ENCODE data around the gene MTR. TPM values are rescaled to one million over a fixed set of nuclear protein-coding genes. Genes with fewer than 3 reads are reported as not detected.

Gene MTR
- total RNA-seq, result 10 to 100 TPM; 26.1 to 41.6 (median 32.8) TPM

- no peak for TF ChIP-seq CTCF (IDR thresholded peaks at IDR 0.05; ENCODE audit: low read depth)
Observed at GRCh38 chr1:236795035-236795756, at the start of gene MTR. Gene MTR (plus strand): TSS chr1:236795292. CDS start chr1:236795704, 412 bp downstream.

- no peak for TF ChIP-seq CTCF (IDR thresholded peaks at IDR 0.05; ENCODE audit: low read depth)
Observed at GRCh38 chr1:236746785-236747184, 48.3 kb upstream of the MTR start.

GRCh38 chr1:236747311-236747985, 47.6 kb upstream of the MTR start:
- TF ChIP-seq CTCF (IDR thresholded peaks at IDR 0.05; ENCODE audit: low read depth), result no peak

DNA sequence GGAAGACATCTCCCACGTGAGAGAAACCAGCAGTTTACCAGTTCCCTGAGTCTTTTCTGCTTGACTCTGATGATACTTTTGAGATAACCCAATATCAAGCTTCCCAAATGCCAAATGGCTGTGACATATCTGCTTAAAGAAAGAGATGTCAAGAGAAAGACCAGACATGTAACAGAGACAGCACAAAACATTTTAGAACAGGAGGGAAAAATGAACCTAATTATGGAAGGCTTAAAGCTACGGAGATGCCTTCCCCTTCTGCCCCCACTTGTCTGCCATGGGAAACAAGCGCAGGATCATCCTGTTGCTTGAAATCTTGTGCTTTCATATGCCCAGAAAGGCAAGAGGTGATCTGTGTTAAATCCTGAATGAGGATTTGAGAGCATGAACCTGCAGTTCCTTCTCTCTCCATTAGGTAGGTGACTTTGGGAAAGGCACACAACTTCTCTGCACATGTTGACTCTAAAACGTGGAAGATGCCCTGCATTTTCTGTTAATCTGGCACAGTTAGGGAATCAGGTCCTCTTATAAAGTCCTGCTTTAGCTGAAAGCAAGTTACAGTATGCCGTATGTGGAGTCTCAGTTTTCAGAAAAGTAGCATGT, 46.7 kb upstream of the MTR start:
- TF ChIP-seq CTCF (IDR thresholded peaks at IDR 0.05; ENCODE audit: low read depth), result no peak

DNA sequence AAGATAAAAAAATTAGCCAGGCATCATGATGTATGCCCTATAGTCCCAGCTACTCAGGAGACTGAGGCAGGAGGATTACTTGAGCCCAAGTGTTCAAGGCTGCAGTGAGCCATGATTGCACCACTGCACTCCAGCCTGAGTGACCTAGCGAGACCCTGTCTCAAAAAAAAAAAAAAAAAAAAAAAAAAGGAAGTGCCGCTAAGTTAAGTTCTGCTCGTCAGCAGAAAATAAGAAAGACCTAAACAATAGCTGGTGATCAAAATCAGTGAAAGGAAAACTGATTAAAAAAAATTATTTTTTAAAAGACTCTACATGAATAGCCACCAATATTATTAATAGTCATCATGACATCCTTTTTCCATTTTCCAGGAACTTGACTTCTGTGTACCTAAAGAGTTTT, 44.2 kb upstream of the MTR start:
- TF ChIP-seq CTCF (IDR thresholded peaks at IDR 0.05; ENCODE audit: low read depth), result no peak

DNA sequence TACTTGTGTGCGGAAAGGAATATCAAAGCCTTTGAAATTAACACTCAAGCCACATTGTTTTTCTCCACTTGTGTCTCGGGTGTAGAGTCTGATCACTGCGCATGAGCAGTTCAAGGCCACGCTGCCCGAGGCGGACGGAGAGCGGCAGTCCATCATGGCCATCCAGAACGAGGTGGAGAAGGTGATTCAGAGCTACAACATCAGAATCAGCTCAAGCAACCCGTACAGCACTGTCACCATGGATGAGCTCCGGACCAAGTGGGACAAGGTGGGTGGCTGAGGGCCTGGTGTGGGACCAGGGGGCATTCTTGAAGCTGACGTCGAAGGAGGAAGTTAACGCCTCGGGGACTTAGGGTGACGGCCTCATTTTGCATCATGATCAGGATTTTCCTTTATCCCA, 43.7 kb upstream of the MTR start:
- TF ChIP-seq CTCF (IDR thresholded peaks at IDR 0.05; ENCODE audit: low read depth), result no peak

GRCh38 chr1:236751935-236752334, 43.2 kb upstream of the MTR start:
- TF ChIP-seq CTCF (IDR thresholded peaks at IDR 0.05; ENCODE audit: low read depth), result no peak

Measured in subcutaneous adipose tissue (tissue), 4 donors.